Endothelial cell of umbilical vein (primary cell): Measurements from ENCODE around the gene SRSF10.

Experiments used
- EZH2 ChIP-seq: IDR thresholded peaks from 2 replicates; pipeline ENCODE4 v1.6.1; 2012; ENCODE audit warnings: borderline replicate concordance, low read depth, mild to moderate bottlenecking, moderate library complexity, low read length, inconsistent platforms; ENCODE audit not compliant: severe bottlenecking
- FOS ChIP-seq: IDR thresholded peaks from 2 replicates; pipeline ENCODE4 v1.6.1; 2011; ENCODE audit warnings: mild to moderate bottlenecking, low read length, moderate library complexity, borderline replicate concordance; ENCODE audit not compliant: insufficient read depth
- GATA2 ChIP-seq: IDR thresholded peaks from 2 replicates; pipeline ENCODE4 v1.7.0; 2011; ENCODE audit warnings: low read depth, mild to moderate bottlenecking, moderate library complexity, mixed read lengths, low read length; ENCODE audit not compliant: insufficient read length, insufficient read depth
- JUN ChIP-seq: IDR thresholded peaks from 2 replicates; pipeline ENCODE4 v1.6.1; 2011; ENCODE audit warnings: borderline replicate concordance, low read depth; ENCODE audit not compliant: insufficient read length, insufficient read depth
- MYC ChIP-seq: IDR thresholded peaks from one replicate; pipeline ENCODE4 v1.6.1; 2011; ENCODE audit warnings: mild to moderate bottlenecking, low read depth, low read length
- POLR2A ChIP-seq: IDR thresholded peaks from 2 replicates; pipeline ENCODE4 v1.6.1; 2012; ENCODE audit warnings: low read depth, mild to moderate bottlenecking, control low read depth, low read length
- POLR2AphosphoS5 ChIP-seq: IDR thresholded peaks from 2 replicates; pipeline ENCODE4 v1.6.1; 2012; ENCODE audit warnings: low read depth, mild to moderate bottlenecking, control low read depth, low read length, moderate library complexity; ENCODE audit not compliant: insufficient read depth
- TF ChIP-seq, protein P1 (sequence below), 2 donors: IDR thresholded peaks; 1 replicate in 1 of 2; 2 replicates in 1 of 2; pipeline ENCODE4 v1.5.1; 2011; ENCODE audit warnings: low read length in 2 of 2, mild to moderate bottlenecking in 2 of 2, moderate library complexity in 2 of 2, control low read depth in 1 of 2, inconsistent platforms in 1 of 2, low read depth in 1 of 2; ENCODE audit not compliant: insufficient read depth in 1 of 2; ENCODE audit errors: extremely low read depth in 1 of 2

GRCh38 chr1:24022581-24023361, 42.6 kb upstream of the SRSF10 start:
- TF ChIP-seq, protein P1, sequence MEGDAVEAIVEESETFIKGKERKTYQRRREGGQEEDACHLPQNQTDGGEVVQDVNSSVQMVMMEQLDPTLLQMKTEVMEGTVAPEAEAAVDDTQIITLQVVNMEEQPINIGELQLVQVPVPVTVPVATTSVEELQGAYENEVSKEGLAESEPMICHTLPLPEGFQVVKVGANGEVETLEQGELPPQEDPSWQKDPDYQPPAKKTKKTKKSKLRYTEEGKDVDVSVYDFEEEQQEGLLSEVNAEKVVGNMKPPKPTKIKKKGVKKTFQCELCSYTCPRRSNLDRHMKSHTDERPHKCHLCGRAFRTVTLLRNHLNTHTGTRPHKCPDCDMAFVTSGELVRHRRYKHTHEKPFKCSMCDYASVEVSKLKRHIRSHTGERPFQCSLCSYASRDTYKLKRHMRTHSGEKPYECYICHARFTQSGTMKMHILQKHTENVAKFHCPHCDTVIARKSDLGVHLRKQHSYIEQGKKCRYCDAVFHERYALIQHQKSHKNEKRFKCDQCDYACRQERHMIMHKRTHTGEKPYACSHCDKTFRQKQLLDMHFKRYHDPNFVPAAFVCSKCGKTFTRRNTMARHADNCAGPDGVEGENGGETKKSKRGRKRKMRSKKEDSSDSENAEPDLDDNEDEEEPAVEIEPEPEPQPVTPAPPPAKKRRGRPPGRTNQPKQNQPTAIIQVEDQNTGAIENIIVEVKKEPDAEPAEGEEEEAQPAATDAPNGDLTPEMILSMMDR (IDR thresholded peaks at IDR 0.05; ENCODE audit: extremely low read depth in 1 of 2, insufficient read depth in 1 of 2, low read depth in 1 of 2, low read length in 2 of 2): no peak
- no peak for TF ChIP-seq POLR2A
- no peak for TF ChIP-seq EZH2
- no peak for TF ChIP-seq POLR2AphosphoS5
- TF ChIP-seq JUN: no peak
- no peak for TF ChIP-seq MYC
- no peak for TF ChIP-seq FOS
- no peak for TF ChIP-seq GATA2
